Activated T-cell treated with anti-CD3 and anti-CD28 coated beads for 24 hours (primary cell): Measurements from ENCODE around the gene MAST4.
"Not testable (repeated sequence)": the region's sequence is repeated elsewhere in the genome, so short reads cannot be mapped to it uniquely, and the experiment has no call there.

Source experiments
- DNase-seq: peaks from one replicate; pipeline ENCODE4 v3.0.0-alpha.2; 2020; ENCODE audit warnings: low read depth

MAST4 gene

GRCh38 chr5:66647146-66647856 is 51.1 kb downstream of the MAST4 start:
- no peak for DNase-seq

- DNase-seq = no peak
These were observed 56.6 kb downstream of the MAST4 start for GRCh38 chr5:66652818-66653217.

GRCh38 chr5:66653325-66653724 is 57.1 kb downstream of the MAST4 start:
- no peak for DNase-seq

GRCh38 chr5:66655395-66656324 is 59.5 kb downstream of the MAST4 start:
- DNase-seq = no peak

GRCh38 chr5:66658516-66658915 is 62.3 kb downstream of the MAST4 start:
- DNase-seq = no peak

- DNase-seq = no peak
These were observed 63.6 kb downstream of the MAST4 start for GRCh38 chr5:66659780-66660179.

GRCh38 chr5:66660396-66660795 is 64.2 kb downstream of the MAST4 start:
- DNase-seq = no peak

- DNase-seq = no peak
These were observed 65.0 kb downstream of the MAST4 start for GRCh38 chr5:66661149-66661548.

- no peak for DNase-seq
These were observed 70.6 kb downstream of the MAST4 start for GRCh38 chr5:66666778-66667177.

GRCh38 chr5:66669086-66669861 is 73.1 kb downstream of the MAST4 start:
- no peak for DNase-seq

- DNase-seq = no peak
These were observed 73.6 kb downstream of the MAST4 start for GRCh38 chr5:66669862-66670195.

GRCh38 chr5:66671305-66671704 is 75.1 kb downstream of the MAST4 start:
- no peak for DNase-seq

- DNase-seq = no peak
These were observed 78.6 kb downstream of the MAST4 start for GRCh38 chr5:66674802-66675201.

GRCh38 chr5:66675406-66675805 is 79.2 kb downstream of the MAST4 start:
- no peak for DNase-seq

- DNase-seq = no peak
These were observed 84.0 kb downstream of the MAST4 start for GRCh38 chr5:66680221-66680620.

- DNase-seq = no peak
These were observed 84.6 kb downstream of the MAST4 start for GRCh38 chr5:66680804-66681203.

- DNase-seq = no peak
These were observed 88.5 kb downstream of the MAST4 start for GRCh38 chr5:66684663-66685062.

- DNase-seq = no peak
These were observed 93.5 kb downstream of the MAST4 start for GRCh38 chr5:66689522-66690220.

GRCh38 chr5:66694036-66694435 is 97.8 kb downstream of the MAST4 start:
- no peak for DNase-seq

- DNase-seq = not testable (repeated sequence)
These were observed 99.6 kb downstream of the MAST4 start for GRCh38 chr5:66695840-66696239.

GRCh38 chr5:66697796-66698564 is 101.8 kb downstream of the MAST4 start:
- no peak for DNase-seq
